Natural killer cell (primary cell): ENCODE measurements around the gene ZFAND3. TPM values are rescaled to one million over a fixed set of nuclear protein-coding genes. Genes with fewer than 3 reads are reported as not detected.

Experiments used
- ATAC-seq, 3 donors: fragments of 150-1000 bp in 2 of 3; fragments of 200-7000 bp in 1 of 3; cut with Tn5 transposase; 1 replicate in 1 of 3; 2 replicates in 2 of 3; pipeline ENCODE4 v1.10.0; 2021; ENCODE audit warnings: mild to moderate bottlenecking in 2 of 3, moderate library complexity in 2 of 3
- DNase-seq, 2 donors: peaks; one replicate each; pipeline versions ENCODE4 v3.0.0 to v3.0.0-alpha.2; 2013 to 2021; ENCODE audit warnings: mixed read lengths in 1 of 2
- H3K27ac ChIP-seq: one replicate; pipeline ENCODE4 v1.5.1; 2013; ENCODE audit warnings: mild to moderate bottlenecking, low read length
- H3K27me3 ChIP-seq: one replicate; pipeline ENCODE4 v1.6.1; 2013; ENCODE audit warnings: low read length; ENCODE audit not compliant: control insufficient read depth, insufficient read depth
- H3K36me3 ChIP-seq: one replicate; pipeline ENCODE4 v1.6.1; 2013; ENCODE audit warnings: low read length; ENCODE audit not compliant: control insufficient read depth, insufficient read depth
- H3K4me1 ChIP-seq: one replicate; pipeline ENCODE4 v1.6.1; 2013; ENCODE audit warnings: low read length; ENCODE audit not compliant: control insufficient read depth, insufficient read depth
- H3K4me3 ChIP-seq: one replicate; pipeline ENCODE4 v1.5.1; 2013; ENCODE audit warnings: low read length
- H3K9me3 ChIP-seq: one replicate; pipeline ENCODE4 v1.6.1; 2013; ENCODE audit warnings: low read length; ENCODE audit not compliant: control insufficient read depth, insufficient read depth
- H3K27ac Mint-ChIP-seq, 2 donors: one replicate each; pipeline ENCODE4 v1.8.0; 2022; ENCODE audit warnings: mild to moderate bottlenecking in 2 of 2, mixed read lengths in 2 of 2, moderate library complexity in 1 of 2
- H3K27me3 Mint-ChIP-seq, 2 donors: one replicate each; pipeline ENCODE4 v1.8.0; 2022; ENCODE audit warnings: low read depth in 2 of 2, mixed read lengths in 2 of 2
- H3K36me3 Mint-ChIP-seq: one replicate; pipeline ENCODE4 v1.8.0; 2022; ENCODE audit warnings: mixed read lengths
- H3K4me1 Mint-ChIP-seq, 2 donors: one replicate each; pipeline ENCODE4 v1.8.0; 2022; ENCODE audit warnings: mixed read lengths in 2 of 2
- H3K4me3 Mint-ChIP-seq: one replicate; pipeline ENCODE4 v1.8.0; 2022; ENCODE audit warnings: mild to moderate bottlenecking, moderate library complexity, mixed read lengths
- H3K9me3 Mint-ChIP-seq, 2 donors: one replicate each; pipeline ENCODE4 v1.8.0; 2022; ENCODE audit warnings: mixed read lengths in 2 of 2
- CTCF ChIP-seq: fragments of 200-600 bp; IDR thresholded peaks from one replicate; pipeline ENCODE4 v1.8.0; 2022; ENCODE audit warnings: antibody characterized with exemption
- WGBS: methylation state at CpG from one replicate; pipeline ENCODE4 v1.1.7; 2013; ENCODE audit warnings: missing lambda C conversion rate; ENCODE audit not compliant: insufficient coverage; 5-methylcytosine and 5-hydroxymethylcytosine counted together
- intact Hi-C: fragments of 100-400 bp; cut with micrococcal nuclease; formaldehyde crosslinking; loops from one replicate; pipeline ENCODE4 v1.14.2; 2022
- total RNA-seq, 4 donors: library from RNA; stranded (reverse); fragments of 120-200 nt in 1 of 4; gene quantifications; one replicate each; pipeline versions ENCODE4 v1.2.3 to v1.2.4, GENCODE V29; 2013 to 2022

The ZFAND3 gene
- total RNA-seq, 3 donors from 2014 or later (not counting 1 experiment from before 2014, with no cell fraction given) = 87.7 to 97.4 (median 90.1) TPM

- Histone ChIP-seq H3K27me3 (no peaks in the 10 kb centered on the region), H3K36me3 (no peaks in the 10 kb centered on the region), H3K9me3 (no peaks in the 10 kb centered on the region), H3K27ac (no peak overlapping the region), H3K4me3 (no peak overlapping the region), H3K4me1 (no peaks in the 10 kb centered on the region)
- Mint-ChIP-seq H3K27ac (no peak overlapping the region), H3K4me1 (peaks cover 44 to 52% of the 10 kb centered on the region in 2 donors), H3K27me3 (no peaks in the 10 kb centered on the region), H3K9me3 (no peaks in the 10 kb centered on the region), H3K4me3 (no peak overlapping the region), H3K36me3 (no peaks in the 10 kb centered on the region)
- WGBS = 100% methylated on average over 2 of the region's 2 CpGs
- intact Hi-C loops = loop anchor here (10.0 kb wide), 1 partner anchor 474 kb away; no protein-coding TSS in a partner anchor
- no peak for TF ChIP-seq CTCF
- ATAC-seq = no peak
- no peak for DNase-seq
Measured at GRCh38 chr6:38020593-38020992, 201.1 kb downstream of the ZFAND3 start.

GRCh38 chr6:38021029-38021428, 201.5 kb downstream of the ZFAND3 start:
- H3K4me1 Mint-ChIP-seq = peaks cover 43 to 54% of the 10 kb centered on the region in 2 donors
- Histone ChIP-seq H3K27ac (no peak overlapping the region), H3K4me1 (no peaks in the 10 kb centered on the region), H3K9me3 (no peaks in the 10 kb centered on the region), H3K27me3 (no peaks in the 10 kb centered on the region), H3K4me3 (no peak overlapping the region), H3K36me3 (no peaks in the 10 kb centered on the region)
- H3K27me3 Mint-ChIP-seq = no peaks in the 10 kb centered on the region
- WGBS = 93% methylated on average over 2 of the region's 2 CpGs
- no peak for ATAC-seq
- no peak overlapping the region for H3K4me3 Mint-ChIP-seq
- no peaks in the 10 kb centered on the region for H3K36me3 Mint-ChIP-seq
- no peak overlapping the region for H3K27ac Mint-ChIP-seq
- TF ChIP-seq CTCF = no peak
- no peaks in the 10 kb centered on the region for H3K9me3 Mint-ChIP-seq
- intact Hi-C loops = loop anchor here (10.0 kb wide), 1 partner anchor 474 kb away; no protein-coding TSS in a partner anchor
- no peak for DNase-seq

- ATAC-seq (no peak), DNase-seq (no peak)
- no peaks in the 10 kb centered on the region for H3K27me3 ChIP-seq
- H3K9me3 Mint-ChIP-seq = no peaks in the 10 kb centered on the region
- no peaks in the 10 kb centered on the region for H3K27me3 Mint-ChIP-seq
- WGBS = no CpG with 5 or more reads among the region's 1 CpG
- H3K4me3 Mint-ChIP-seq = no peak overlapping the region
- peaks cover 43 to 54% of the 10 kb centered on the region in 2 donors for H3K4me1 Mint-ChIP-seq
- H3K27ac Mint-ChIP-seq = no peak overlapping the region
- H3K36me3 ChIP-seq = no peaks in the 10 kb centered on the region
- intact Hi-C loops = loop anchor here (10.0 kb wide), 1 partner anchor 473 kb away; no protein-coding TSS in a partner anchor
- H3K9me3 ChIP-seq = no peaks in the 10 kb centered on the region
- no peaks in the 10 kb centered on the region for H3K36me3 Mint-ChIP-seq
- H3K4me3 ChIP-seq = no peak overlapping the region
- H3K4me1 ChIP-seq = no peaks in the 10 kb centered on the region
- H3K27ac ChIP-seq = no peak overlapping the region
- TF ChIP-seq CTCF = no peak
Measured at GRCh38 chr6:38021571-38021970, 202.0 kb downstream of the ZFAND3 start.

- H3K4me3 ChIP-seq = no peak overlapping the region
- 100% methylated on average over 1 of the region's 1 CpG for WGBS
- no peak overlapping the region for H3K27ac ChIP-seq
- H3K4me1 Mint-ChIP-seq = peaks cover 45 to 51% of the 10 kb centered on the region in 2 donors
- no peaks in the 10 kb centered on the region for H3K4me1 ChIP-seq
- ATAC-seq = no peak
- intact Hi-C loops = loop anchor here (10.0 kb wide), 1 partner anchor 472 kb away; no protein-coding TSS in a partner anchor
- H3K36me3 Mint-ChIP-seq = no peaks in the 10 kb centered on the region
- H3K27ac Mint-ChIP-seq = no peak overlapping the region
- no peaks in the 10 kb centered on the region for H3K9me3 ChIP-seq
- no peak for TF ChIP-seq CTCF
- H3K9me3 Mint-ChIP-seq = no peaks in the 10 kb centered on the region
- no peaks in the 10 kb centered on the region for H3K36me3 ChIP-seq
- no peaks in the 10 kb centered on the region for H3K27me3 ChIP-seq
- no peak overlapping the region for H3K4me3 Mint-ChIP-seq
- DNase-seq = no peak
- H3K27me3 Mint-ChIP-seq = no peaks in the 10 kb centered on the region
Measured at GRCh38 chr6:38022688-38023087, 203.2 kb downstream of the ZFAND3 start.
